ENCODE data around the gene BEAN1.

BEAN1 gene

DNA sequence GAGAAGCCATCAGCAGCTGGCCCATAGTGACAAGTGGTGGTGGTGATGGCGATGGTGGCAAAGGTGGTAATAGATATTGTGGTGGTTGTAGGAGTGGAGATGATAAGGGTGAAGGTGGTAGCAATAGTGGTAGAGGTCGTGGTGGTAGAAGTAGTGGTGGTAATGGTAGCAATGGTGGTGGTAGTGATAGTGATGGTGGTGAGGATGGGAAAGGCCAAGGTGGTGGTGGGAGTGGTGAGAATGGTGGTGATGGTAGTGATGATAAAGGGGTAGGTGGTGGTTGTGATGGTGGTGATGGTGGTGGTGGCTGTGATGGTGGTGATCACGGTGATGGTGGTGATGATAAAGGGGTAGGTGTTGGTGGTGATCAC lies 47.5 kb upstream of the BEAN1 start:
- Histone ChIP-seq H3K4me1 (ENCODE audit: insufficient read depth, low read length) (no peaks in the 10 kb centered on the region), H3K4me2 (ENCODE audit: insufficient read depth, low read length) (no peak overlapping the region), H3K36me3 (ENCODE audit: insufficient read depth, low read length) (no peaks in the 10 kb centered on the region), H3K9ac (ENCODE audit: low read depth, low read length) (no peak overlapping the region), H3K79me2 (ENCODE audit: insufficient read depth, low read length) (no peaks in the 10 kb centered on the region), H3K27ac (ENCODE audit: low read length) (no peak overlapping the region), H4K20me1 (ENCODE audit: insufficient read depth, low read length) (no peaks in the 10 kb centered on the region), H3K9me3 (ENCODE audit: insufficient read depth, low read length, severe bottlenecking) (no peaks in the 10 kb centered on the region), H3K4me3 (ENCODE audit: low read depth in 1 of 2, low read length in 2 of 2) (no peak overlapping the region), H3K27me3 (ENCODE audit: insufficient read depth, low read length, poor library complexity) (no peaks in the 10 kb centered on the region), H2AFZ (ENCODE audit: low read depth, low read length) (no peak overlapping the region)
- ATAC-seq (ENCODE audit: insufficient read depth, low read depth) (no peak), DNase-seq (no peak)
- TF ChIP-seq CTCF (IDR thresholded peaks at IDR 0.05; ENCODE audit: borderline replicate concordance, extremely low read depth, low read length, poor library complexity, severe bottlenecking) = no peak
- TF ChIP-seq EZH2 (IDR thresholded peaks at IDR 0.05; ENCODE audit: borderline replicate concordance, low read depth, low read length, severe bottlenecking) = no peak

DNA sequence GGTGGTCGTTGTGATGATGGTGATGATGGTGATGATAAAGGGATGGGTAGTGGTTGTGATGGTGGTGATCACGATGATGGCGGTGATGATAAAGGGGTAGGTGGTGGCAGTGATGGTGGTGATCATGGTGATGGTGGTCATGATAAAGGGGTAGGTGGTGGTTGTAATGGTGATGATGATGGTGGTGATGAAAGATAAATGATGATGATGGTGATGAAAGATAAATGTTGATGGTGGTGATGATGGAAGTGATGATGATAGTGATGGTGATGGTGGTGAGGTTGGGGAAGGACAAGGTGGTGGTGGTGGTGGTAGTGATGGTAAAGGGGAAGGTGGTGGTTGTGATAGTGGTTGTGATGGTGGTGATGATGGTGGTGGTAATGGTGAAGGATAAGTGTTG lies 46.7 kb upstream of the BEAN1 start:
- Histone ChIP-seq H3K4me2 (ENCODE audit: insufficient read depth, low read length) (no peak overlapping the region), H3K79me2 (ENCODE audit: insufficient read depth, low read length) (no peaks in the 10 kb centered on the region), H3K27ac (ENCODE audit: low read length) (no peak overlapping the region), H3K9ac (ENCODE audit: low read depth, low read length) (no peak overlapping the region), H2AFZ (ENCODE audit: low read depth, low read length) (no peak overlapping the region), H3K27me3 (ENCODE audit: insufficient read depth, low read length, poor library complexity) (no peaks in the 10 kb centered on the region), H3K36me3 (ENCODE audit: insufficient read depth, low read length) (no peaks in the 10 kb centered on the region), H3K4me3 (ENCODE audit: low read depth in 1 of 2, low read length in 2 of 2) (no peak overlapping the region), H3K9me3 (ENCODE audit: insufficient read depth, low read length, severe bottlenecking) (no peaks in the 10 kb centered on the region), H3K4me1 (ENCODE audit: insufficient read depth, low read length) (no peaks in the 10 kb centered on the region), H4K20me1 (ENCODE audit: insufficient read depth, low read length) (no peaks in the 10 kb centered on the region)
- DNase-seq (no peak), ATAC-seq (ENCODE audit: insufficient read depth, low read depth) (no peak)
- TF ChIP-seq CTCF (IDR thresholded peaks at IDR 0.05; ENCODE audit: borderline replicate concordance, extremely low read depth, low read length, poor library complexity, severe bottlenecking) (no peak), EZH2 (IDR thresholded peaks at IDR 0.05; ENCODE audit: borderline replicate concordance, low read depth, low read length, severe bottlenecking) (no peak)

GRCh38 chr16:66381585-66382170 lies 45.4 kb upstream of the BEAN1 start:
- Histone ChIP-seq H3K79me2 (ENCODE audit: insufficient read depth, low read length) (no peaks in the 10 kb centered on the region), H3K27me3 (ENCODE audit: insufficient read depth, low read length, poor library complexity) (peaks cover under 1% of the 10 kb centered on the region), H3K9ac (ENCODE audit: low read depth, low read length) (no peak overlapping the region), H3K9me3 (ENCODE audit: insufficient read depth, low read length, severe bottlenecking) (no peaks in the 10 kb centered on the region), H3K4me3 (ENCODE audit: low read depth in 1 of 2, low read length in 2 of 2) (no peak overlapping the region), H2AFZ (ENCODE audit: low read depth, low read length) (no peak overlapping the region), H3K4me1 (ENCODE audit: insufficient read depth, low read length) (no peaks in the 10 kb centered on the region), H3K27ac (ENCODE audit: low read length) (no peak overlapping the region), H4K20me1 (ENCODE audit: insufficient read depth, low read length) (no peaks in the 10 kb centered on the region), H3K4me2 (ENCODE audit: insufficient read depth, low read length) (no peak overlapping the region), H3K36me3 (ENCODE audit: insufficient read depth, low read length) (no peaks in the 10 kb centered on the region)
- TF ChIP-seq EZH2 (IDR thresholded peaks at IDR 0.05; ENCODE audit: borderline replicate concordance, low read depth, low read length, severe bottlenecking) (no peak), CTCF (IDR thresholded peaks at IDR 0.05; ENCODE audit: borderline replicate concordance, extremely low read depth, low read length, poor library complexity, severe bottlenecking) (no peak)
- DNase-seq (no peak), ATAC-seq (ENCODE audit: insufficient read depth, low read depth) (no peak)
